Tibial nerve (tissue), 3 donors: ENCODE results near the gene INO80B.

Experiments used
- POLR2A ChIP-seq, 2 donors: fragments of 450-650 bp; IDR thresholded peaks; one replicate each; pipeline ENCODE4 v1.6.1; 2017; ENCODE audit warnings: antibody characterized with exemption in 2 of 2, mild to moderate bottlenecking in 2 of 2, moderate library complexity in 2 of 2
- TF ChIP-seq, protein P1 (sequence below), 5 experiments: fragments of 200-600 bp in 3 of 5; fragments of 450-650 bp in 2 of 5; sonication (generic) in 3 of 5; IDR thresholded peaks; one replicate each; pipeline ENCODE4 v1.5.1; 2016 to 2019; ENCODE audit warnings: antibody characterized with exemption in 5 of 5, mild to moderate bottlenecking in 3 of 5, moderate library complexity in 2 of 5

DNA sequence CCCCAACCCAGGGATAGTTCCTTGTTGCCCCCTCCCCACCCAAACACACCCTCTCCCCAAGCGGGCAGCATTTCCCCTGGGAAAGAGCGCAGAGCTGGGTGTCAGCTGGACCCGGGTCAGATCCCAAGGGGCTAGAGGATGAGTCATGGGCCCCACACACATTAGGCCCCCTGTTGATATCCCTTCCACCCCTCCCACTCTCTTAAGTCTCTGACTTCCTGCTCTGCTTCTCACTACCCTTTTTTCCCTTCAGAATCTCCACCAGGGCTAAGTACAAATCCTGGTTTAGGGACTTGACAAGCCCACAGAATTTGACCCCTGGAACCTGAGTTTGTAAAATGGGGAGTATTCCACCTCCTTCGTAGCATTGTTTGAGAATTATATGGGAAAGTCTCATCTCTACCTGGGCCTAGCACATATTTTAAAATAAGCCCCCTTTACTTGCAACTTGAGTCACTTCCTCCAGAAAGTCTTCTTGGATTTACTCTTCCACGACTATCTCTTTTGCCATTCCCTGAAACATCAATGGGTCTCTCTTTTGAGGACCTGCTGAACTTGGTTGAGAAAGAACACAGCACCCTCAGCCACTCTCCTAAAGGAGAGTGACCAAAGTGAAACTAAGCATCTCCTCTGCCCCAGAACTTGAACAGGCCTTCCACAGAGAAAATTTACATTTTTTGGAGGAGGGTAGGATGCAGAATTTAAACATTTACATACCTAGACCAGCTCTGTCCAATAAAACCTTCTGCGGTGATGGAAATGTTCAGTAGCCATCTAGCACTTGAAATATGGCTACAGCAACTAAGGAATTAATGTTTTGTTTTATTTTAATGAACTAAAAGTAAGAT lies 17.8 kb upstream of the INO80B start:
- TF ChIP-seq, protein P1, sequence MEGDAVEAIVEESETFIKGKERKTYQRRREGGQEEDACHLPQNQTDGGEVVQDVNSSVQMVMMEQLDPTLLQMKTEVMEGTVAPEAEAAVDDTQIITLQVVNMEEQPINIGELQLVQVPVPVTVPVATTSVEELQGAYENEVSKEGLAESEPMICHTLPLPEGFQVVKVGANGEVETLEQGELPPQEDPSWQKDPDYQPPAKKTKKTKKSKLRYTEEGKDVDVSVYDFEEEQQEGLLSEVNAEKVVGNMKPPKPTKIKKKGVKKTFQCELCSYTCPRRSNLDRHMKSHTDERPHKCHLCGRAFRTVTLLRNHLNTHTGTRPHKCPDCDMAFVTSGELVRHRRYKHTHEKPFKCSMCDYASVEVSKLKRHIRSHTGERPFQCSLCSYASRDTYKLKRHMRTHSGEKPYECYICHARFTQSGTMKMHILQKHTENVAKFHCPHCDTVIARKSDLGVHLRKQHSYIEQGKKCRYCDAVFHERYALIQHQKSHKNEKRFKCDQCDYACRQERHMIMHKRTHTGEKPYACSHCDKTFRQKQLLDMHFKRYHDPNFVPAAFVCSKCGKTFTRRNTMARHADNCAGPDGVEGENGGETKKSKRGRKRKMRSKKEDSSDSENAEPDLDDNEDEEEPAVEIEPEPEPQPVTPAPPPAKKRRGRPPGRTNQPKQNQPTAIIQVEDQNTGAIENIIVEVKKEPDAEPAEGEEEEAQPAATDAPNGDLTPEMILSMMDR (IDR thresholded peaks at IDR 0.05) = no peak
- TF ChIP-seq POLR2A (IDR thresholded peaks at IDR 0.05) = no peak
